Measurements from ENCODE around the gene COL4A1. TPM values are rescaled to one million over a fixed set of nuclear protein-coding genes. Genes with fewer than 3 reads are reported as not detected.

COL4A1 gene
- total RNA-seq, 1 experiment from 2014 or later: 4.8 TPM

DNA sequence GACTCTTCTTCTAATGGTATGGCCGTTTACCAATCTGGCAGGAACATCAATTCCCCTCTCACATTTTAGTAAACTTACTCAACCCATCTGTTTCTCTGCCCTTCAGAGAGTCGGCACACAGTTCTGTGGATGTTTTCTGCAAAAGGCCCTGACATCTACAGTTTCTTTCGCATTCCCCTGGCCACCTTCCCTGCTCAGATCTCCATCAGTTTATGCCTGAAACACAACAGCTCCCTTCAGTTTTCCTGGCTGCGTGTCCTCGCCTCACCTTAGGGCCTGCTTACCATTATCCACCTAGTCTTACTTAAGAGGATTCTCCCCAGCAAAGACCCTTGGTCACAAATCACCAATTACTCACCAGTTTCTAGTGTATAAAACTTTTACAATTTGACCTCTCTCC is 25.2 kb downstream of the COL4A1 start:
- no peaks in the 10 kb centered on the region for H3K36me3 ChIP-seq (ENCODE audit: control insufficient read depth, insufficient read depth, low read length)
- no TSS peak for BruUV-seq (replicated peaks)
- no peaks in the 10 kb centered on the region for H3K27me3 ChIP-seq (replicated peaks; ENCODE audit: control insufficient read depth, insufficient read depth, low read length)
- CTCF ChIA-PET: no interaction called here
- H3K4me3 ChIP-seq (ENCODE audit: low read depth, low read length): no peak overlapping the region
- no peaks in the 10 kb centered on the region for H3K27me3 Mint-ChIP-seq (ENCODE audit: insufficient read depth, unreplicated experiment)
- H3K4me1 ChIP-seq: peaks cover 17% of the 10 kb centered on the region
- H3K4me1 Mint-ChIP-seq (ENCODE audit: low read depth, unreplicated experiment): peaks cover 20% of the 10 kb centered on the region
- TF ChIP-seq, protein P1, sequence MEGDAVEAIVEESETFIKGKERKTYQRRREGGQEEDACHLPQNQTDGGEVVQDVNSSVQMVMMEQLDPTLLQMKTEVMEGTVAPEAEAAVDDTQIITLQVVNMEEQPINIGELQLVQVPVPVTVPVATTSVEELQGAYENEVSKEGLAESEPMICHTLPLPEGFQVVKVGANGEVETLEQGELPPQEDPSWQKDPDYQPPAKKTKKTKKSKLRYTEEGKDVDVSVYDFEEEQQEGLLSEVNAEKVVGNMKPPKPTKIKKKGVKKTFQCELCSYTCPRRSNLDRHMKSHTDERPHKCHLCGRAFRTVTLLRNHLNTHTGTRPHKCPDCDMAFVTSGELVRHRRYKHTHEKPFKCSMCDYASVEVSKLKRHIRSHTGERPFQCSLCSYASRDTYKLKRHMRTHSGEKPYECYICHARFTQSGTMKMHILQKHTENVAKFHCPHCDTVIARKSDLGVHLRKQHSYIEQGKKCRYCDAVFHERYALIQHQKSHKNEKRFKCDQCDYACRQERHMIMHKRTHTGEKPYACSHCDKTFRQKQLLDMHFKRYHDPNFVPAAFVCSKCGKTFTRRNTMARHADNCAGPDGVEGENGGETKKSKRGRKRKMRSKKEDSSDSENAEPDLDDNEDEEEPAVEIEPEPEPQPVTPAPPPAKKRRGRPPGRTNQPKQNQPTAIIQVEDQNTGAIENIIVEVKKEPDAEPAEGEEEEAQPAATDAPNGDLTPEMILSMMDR (IDR thresholded peaks at IDR 0.05; ENCODE audit: insufficient read depth in 1 of 2, low read depth in 1 of 2, low read length in 1 of 2, severe bottlenecking in 1 of 2, unreplicated experiment in 1 of 2): no peak
- no peaks in the 10 kb centered on the region for H3K36me3 Mint-ChIP-seq (ENCODE audit: insufficient read depth, unreplicated experiment)
- H3K27ac Mint-ChIP-seq (ENCODE audit: unreplicated experiment): no peak overlapping the region
- POLR2A ChIA-PET: no interaction called here
- no peak for DNase-seq
- no peaks in the 10 kb centered on the region for H3K9me3 ChIP-seq
- intact Hi-C loops (cut with micrococcal nuclease; ENCODE audit: unreplicated experiment): no loop called here
- no peak overlapping the region for H3K4me3 Mint-ChIP-seq (ENCODE audit: unreplicated experiment)
- H3K9me3 Mint-ChIP-seq (ENCODE audit: unreplicated experiment): no peaks in the 10 kb centered on the region

DNA sequence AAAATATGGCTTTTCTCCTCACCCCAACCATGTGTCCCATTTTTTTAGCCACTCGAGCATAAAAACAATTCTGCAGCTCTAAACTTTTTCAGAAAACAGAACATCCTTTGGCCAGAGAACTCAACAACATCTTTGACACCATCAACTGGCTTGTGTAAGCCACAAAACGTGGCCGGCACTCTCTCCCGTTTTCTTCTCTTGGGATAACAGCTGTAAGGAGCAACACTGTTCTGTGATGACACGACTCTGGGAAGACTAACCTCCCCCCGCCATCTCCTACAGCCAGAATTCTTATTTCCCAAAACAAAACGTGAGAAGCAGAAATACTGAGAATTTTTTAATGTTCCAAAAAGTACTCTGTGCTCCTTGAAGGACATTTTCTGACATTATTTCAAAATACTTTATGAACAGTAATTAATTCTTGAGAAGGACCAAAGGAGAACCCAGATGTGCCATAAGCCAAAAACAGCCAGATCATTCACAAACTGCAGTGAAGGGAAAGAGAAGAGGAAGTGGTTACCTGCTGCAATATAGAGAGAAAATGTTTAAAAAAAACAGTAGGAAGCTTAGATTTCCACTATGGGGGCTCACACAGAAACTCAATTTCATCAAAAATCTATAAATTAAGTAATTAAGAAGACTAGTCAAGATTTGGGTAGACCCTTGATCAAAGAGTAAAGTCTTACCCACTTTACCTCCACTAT is 25.8 kb downstream of the COL4A1 start:
- peaks cover 17% of the 10 kb centered on the region for H3K4me1 ChIP-seq
- H3K9me3 ChIP-seq: no peaks in the 10 kb centered on the region
- intact Hi-C loops (cut with micrococcal nuclease; ENCODE audit: unreplicated experiment): no loop called here
- no peak for DNase-seq
- no peaks in the 10 kb centered on the region for H3K36me3 ChIP-seq (ENCODE audit: control insufficient read depth, insufficient read depth, low read length)
- CTCF ChIA-PET: no interaction called here
- no TSS peak for BruUV-seq (replicated peaks)
- no peak overlapping the region for H3K4me3 ChIP-seq (ENCODE audit: low read depth, low read length)
- POLR2A ChIA-PET: no interaction called here
- H3K27me3 ChIP-seq (replicated peaks; ENCODE audit: control insufficient read depth, insufficient read depth, low read length): no peaks in the 10 kb centered on the region
- H3K9me3 Mint-ChIP-seq (ENCODE audit: unreplicated experiment): no peaks in the 10 kb centered on the region
- TF ChIP-seq, protein P1 (IDR thresholded peaks at IDR 0.05; ENCODE audit: insufficient read depth in 1 of 2, low read depth in 1 of 2, low read length in 1 of 2, severe bottlenecking in 1 of 2, unreplicated experiment in 1 of 2): no peak
- no peak overlapping the region for H3K4me3 Mint-ChIP-seq (ENCODE audit: unreplicated experiment)
- H3K4me1 Mint-ChIP-seq (ENCODE audit: low read depth, unreplicated experiment): peaks cover 20% of the 10 kb centered on the region
- no peak overlapping the region for H3K27ac Mint-ChIP-seq (ENCODE audit: unreplicated experiment)
- no peaks in the 10 kb centered on the region for H3K27me3 Mint-ChIP-seq (ENCODE audit: insufficient read depth, unreplicated experiment)
- no peaks in the 10 kb centered on the region for H3K36me3 Mint-ChIP-seq (ENCODE audit: insufficient read depth, unreplicated experiment)

DNA sequence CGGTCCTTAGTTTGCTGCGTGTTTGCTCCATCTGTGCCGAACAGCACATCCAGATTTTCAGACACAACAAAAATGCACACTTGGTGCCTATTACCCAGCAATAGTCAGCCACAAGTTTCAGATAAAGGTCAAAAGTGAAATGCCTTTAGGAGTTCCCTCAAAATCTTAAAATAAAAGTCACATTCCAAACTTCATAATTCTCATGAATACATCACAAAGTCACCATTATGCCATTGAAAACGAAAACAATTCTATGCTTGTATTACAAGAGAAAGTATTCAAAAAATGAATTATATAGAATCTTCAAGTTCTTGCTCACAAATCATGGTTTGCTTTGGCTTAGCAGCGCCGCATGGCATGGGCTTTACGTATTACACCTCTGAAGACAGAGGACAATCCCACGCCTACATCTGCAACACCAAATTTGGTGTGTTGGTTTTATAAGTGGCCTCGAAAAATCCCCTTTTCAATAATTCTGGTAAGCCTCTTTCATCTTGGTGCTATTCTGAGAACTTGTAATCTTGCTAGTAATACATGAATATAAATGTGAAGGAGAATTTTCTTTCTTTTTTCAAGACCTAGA is 26.6 kb downstream of the COL4A1 start:
- ChIA-PET CTCF (no interaction called here), POLR2A (no interaction called here)
- H3K36me3 ChIP-seq (ENCODE audit: control insufficient read depth, insufficient read depth, low read length): no peaks in the 10 kb centered on the region
- TF ChIP-seq, protein P1 (IDR thresholded peaks at IDR 0.05; ENCODE audit: insufficient read depth in 1 of 2, low read depth in 1 of 2, low read length in 1 of 2, severe bottlenecking in 1 of 2, unreplicated experiment in 1 of 2): no peak
- no peaks in the 10 kb centered on the region for H3K27me3 Mint-ChIP-seq (ENCODE audit: insufficient read depth, unreplicated experiment)
- no TSS peak for BruUV-seq (replicated peaks)
- H3K4me3 ChIP-seq (ENCODE audit: low read depth, low read length): no peak overlapping the region
- peaks cover 25% of the 10 kb centered on the region for H3K4me1 Mint-ChIP-seq (ENCODE audit: low read depth, unreplicated experiment)
- no peaks in the 10 kb centered on the region for H3K27me3 ChIP-seq (replicated peaks; ENCODE audit: control insufficient read depth, insufficient read depth, low read length)
- intact Hi-C loops (cut with micrococcal nuclease; ENCODE audit: unreplicated experiment): no loop called here
- peaks cover 17% of the 10 kb centered on the region for H3K4me1 ChIP-seq
- no peaks in the 10 kb centered on the region for H3K9me3 Mint-ChIP-seq (ENCODE audit: unreplicated experiment)
- no peaks in the 10 kb centered on the region for H3K36me3 Mint-ChIP-seq (ENCODE audit: insufficient read depth, unreplicated experiment)
- no peak overlapping the region for H3K27ac Mint-ChIP-seq (ENCODE audit: unreplicated experiment)
- no peak for DNase-seq
- H3K4me3 Mint-ChIP-seq (ENCODE audit: unreplicated experiment): no peak overlapping the region
- no peaks in the 10 kb centered on the region for H3K9me3 ChIP-seq
